Measurements from ENCODE around the gene EDIL3. TPM values are rescaled to one million over a fixed set of nuclear protein-coding genes. Genes with fewer than 3 reads are reported as not detected.

The EDIL3 gene
- total and polyA plus RNA-seq, 2 of the 8 experiments (the other 6 are each of a cell fraction or from before 2014, with no cell fraction given), result 14.7 to 47.2 TPM

DNA sequence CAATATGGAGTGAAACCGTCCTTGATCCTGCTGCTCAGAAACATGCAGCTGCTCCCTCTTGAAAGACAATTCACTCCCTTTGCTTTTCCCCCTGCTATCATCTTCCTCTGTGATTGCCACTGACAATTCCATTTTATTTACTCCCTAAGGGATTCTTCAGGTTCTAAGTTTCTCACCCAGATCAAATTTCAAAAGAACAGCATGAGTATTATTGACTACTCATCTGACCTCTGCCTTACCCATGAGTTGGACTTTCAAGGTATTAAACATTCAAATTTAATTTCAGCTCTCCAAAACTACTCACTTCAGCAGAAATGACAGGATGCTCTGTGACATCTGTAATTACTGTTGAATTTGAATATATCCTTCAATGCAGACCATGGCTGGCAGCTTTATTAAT, 427.5 kb downstream of the EDIL3 start:
- Histone ChIP-seq H4K91ac (replicated peaks; ENCODE audit: insufficient read length, low read length) (no peak overlapping the region), H2AFZ (ENCODE audit: low read length) (no peak overlapping the region), H2BK120ac (replicated peaks; ENCODE audit: low read depth, low read length) (no peak overlapping the region), H3K27ac (ENCODE audit: low read depth, low read length) (no peak overlapping the region), H2BK5ac (ENCODE audit: low read depth, low read length) (no peak overlapping the region), H3K79me2 (ENCODE audit: control insufficient read depth in 1 of 2, insufficient read depth in 2 of 2, low read length in 2 of 2) (no peaks in the 10 kb centered on the region), H3K4me3 (ENCODE audit: extremely low read depth in 1 of 4, insufficient read depth in 2 of 4, low read depth in 3 of 4, low read length in 4 of 4) (no peak overlapping the region), H4K5ac (ENCODE audit: insufficient read length, low read depth, low read length) (no peak overlapping the region), H3K27me3 (replicated peaks in 1 of 4; ENCODE audit: control insufficient read depth in 3 of 4, extremely low read depth in 1 of 4, insufficient read depth in 3 of 4, low read length in 3 of 4) (no peaks in the 10 kb centered on the region), H3K14ac (ENCODE audit: insufficient read length) (no peak overlapping the region), H3K56ac (replicated peaks; ENCODE audit: insufficient read length, low read depth, low read length) (no peak overlapping the region), H3K9ac (replicated peaks in 1 of 4; ENCODE audit: extremely low read depth in 1 of 4, low read depth in 3 of 4, low read length in 3 of 4) (no peak overlapping the region), H4K20me1 (replicated peaks in 1 of 2; ENCODE audit: control insufficient read depth in 1 of 2, insufficient read depth in 2 of 2, low read length in 2 of 2) (no peaks in the 10 kb centered on the region), H3K9me3 (ENCODE audit: insufficient read depth in 2 of 2, low read depth in 1 of 2, low read length in 1 of 2) (no peaks in the 10 kb centered on the region), H2AK5ac (ENCODE audit: low read depth, low read length) (no peak overlapping the region), H3K4me2 (ENCODE audit: insufficient read depth in 1 of 2, low read depth in 2 of 2, low read length in 2 of 2) (no peak overlapping the region), H4K8ac (ENCODE audit: extremely low read depth, insufficient read depth, low read length) (no peak overlapping the region), H3K79me1 (ENCODE audit: low read depth, low read length) (no peaks in the 10 kb centered on the region), H3K4me1 (replicated peaks in 1 of 4; ENCODE audit: control insufficient read depth in 3 of 4, insufficient read depth in 4 of 4, low read length in 3 of 4) (no peaks in the 10 kb centered on the region), H3K36me3 (ENCODE audit: control insufficient read depth in 2 of 4, insufficient read depth in 4 of 4, low read length in 3 of 4) (no peaks in the 10 kb centered on the region), H3K23ac (ENCODE audit: insufficient read length) (no peak overlapping the region), H3K18ac (ENCODE audit: extremely low read depth, low read length) (no peak overlapping the region), H2BK20ac (ENCODE audit: low read length) (no peak overlapping the region), H2BK12ac (ENCODE audit: low read depth, low read length) (no peak overlapping the region), H2BK15ac (ENCODE audit: low read length) (no peak overlapping the region), H3K23me2 (ENCODE audit: low read depth, low read length) (no peaks in the 10 kb centered on the region), H3K4ac (replicated peaks; ENCODE audit: insufficient read length, low read depth, low read length) (no peak overlapping the region)
- 79% methylated on average over 1 of the region's 1 CpG; no CpG with 5 or more reads in 1 of the 2 experiments for WGBS, 2 experiments (ENCODE audit: extremely low coverage in 1 of 2, insufficient coverage in 1 of 2, insufficient read length in 1 of 2, insufficient replicate concordance in 2 of 2, low coverage in 1 of 2, low lambda C conversion rate in 2 of 2, missing lambda C conversion rate in 1 of 2)
- CTCF ChIA-PET (ENCODE audit: partially characterized antibody), result no interaction called here
- TF ChIP-seq EGR1 (IDR thresholded peaks at IDR 0.05; ENCODE audit: borderline replicate concordance, low read depth, low read length) (no peak), ZNF274 (IDR thresholded peaks at IDR 0.05; ENCODE audit: borderline replicate concordance, extremely low read depth, low read length) (no peak), SIN3A (conservative IDR thresholded peaks at IDR 0.05 in 1 of 2, IDR thresholded peaks at IDR 0.05 in 1 of 2; ENCODE audit: low read depth in 1 of 2, low read length in 2 of 2) (no peak), EP300 (IDR thresholded peaks at IDR 0.05; ENCODE audit: borderline replicate concordance in 1 of 2, low read depth in 2 of 2, low read length in 2 of 2) (no peak), BCL11A (IDR thresholded peaks at IDR 0.05; ENCODE audit: low read depth in 2 of 2, low read length in 2 of 2) (no peak), JUND (IDR thresholded peaks at IDR 0.05; ENCODE audit: low read length) (no peak)
- no peak for FAIRE-seq
- POLR2A ChIA-PET (ENCODE audit: partially characterized antibody), result no interaction called here
- no peak for DNase-seq (ENCODE audit: low read depth in 1 of 2, low spot score in 2 of 2)

All from H1 (cell line).